HG03139 (cell line): ENCODE data around the gene SLC25A14.
"Not testable (repeated sequence)": the region's sequence is repeated elsewhere in the genome, so short reads cannot be mapped to it uniquely, and the experiment has no call there.

Source experiments
- ATAC-seq: cut with Tn5 transposase; IDR thresholded peaks from one replicate; pipeline ENCODE4 v1.9.1; 2021; ENCODE audit not compliant: unreplicated experiment

SLC25A14 gene

GRCh38 chrX:130339408-130340222 lies at the start of gene SLC25A14:
Gene SLC25A14 (plus strand): TSS chrX:130339919. CDS start chrX:130340279, 360 bp downstream.
- peak; percentile 88 for ATAC-seq

- no peak for ATAC-seq
These were observed 44.0 kb upstream of the SLC25A14 start for GRCh38 chrX:130295519-130296296.

- ATAC-seq: no peak
These were observed 43.4 kb upstream of the SLC25A14 start for GRCh38 chrX:130296297-130296678.

- ATAC-seq: no peak
These were observed 43.0 kb upstream of the SLC25A14 start for GRCh38 chrX:130296743-130297142.

GRCh38 chrX:130299279-130300009 lies 40.3 kb upstream of the SLC25A14 start:
- no peak for ATAC-seq

GRCh38 chrX:130300010-130300282 lies 39.8 kb upstream of the SLC25A14 start:
- ATAC-seq: no peak

GRCh38 chrX:130301405-130301804 lies 38.3 kb upstream of the SLC25A14 start:
- ATAC-seq: no peak

- no peak for ATAC-seq
These were observed 37.7 kb upstream of the SLC25A14 start for GRCh38 chrX:130301977-130302376.

GRCh38 chrX:130304587-130305368 lies 34.9 kb upstream of the SLC25A14 start:
- no peak for ATAC-seq

GRCh38 chrX:130319886-130320285 lies 19.8 kb upstream of the SLC25A14 start:
- ATAC-seq: not testable (repeated sequence)

GRCh38 chrX:130321550-130321949 lies 18.2 kb upstream of the SLC25A14 start:
- no peak for ATAC-seq

GRCh38 chrX:130330146-130330545 lies 9.6 kb upstream of the SLC25A14 start:
- no peak for ATAC-seq

- no peak for ATAC-seq
These were observed 9.0 kb upstream of the SLC25A14 start for GRCh38 chrX:130330706-130331105.

GRCh38 chrX:130336531-130336930 lies 3.2 kb upstream of the SLC25A14 start:
- no peak for ATAC-seq

GRCh38 chrX:130338869-130339268 lies 850 bp upstream of the SLC25A14 start:
- not testable (repeated sequence) for ATAC-seq

GRCh38 chrX:130340271-130340670 lies 552 bp downstream of the SLC25A14 start:
- ATAC-seq: no peak

GRCh38 chrX:130343411-130343810 lies 3.7 kb downstream of the SLC25A14 start:
- ATAC-seq: no peak

- no peak for ATAC-seq
These were observed 7.6 kb downstream of the SLC25A14 start for GRCh38 chrX:130347321-130347720.

- ATAC-seq: no peak
These were observed 11.8 kb downstream of the SLC25A14 start for GRCh38 chrX:130351567-130351966.

GRCh38 chrX:130352050-130352449 lies 12.3 kb downstream of the SLC25A14 start:
- ATAC-seq: not testable (repeated sequence)

GRCh38 chrX:130376077-130376476 lies 36.4 kb downstream of the SLC25A14 start:
- ATAC-seq: no peak
